COLO668 (cell line): ENCODE data around the gene TRAF3IP1.
"Not testable (repeated sequence)": the region's sequence is repeated elsewhere in the genome, so short reads cannot be mapped to it uniquely, and the experiment has no call there.

Experiments
- DNase-seq: peaks from one replicate; lab custom pipeline; 2025; ENCODE audit not compliant: unreplicated experiment; lab: John Stamatoyannopoulos, UW

The TRAF3IP1 gene

DNA sequence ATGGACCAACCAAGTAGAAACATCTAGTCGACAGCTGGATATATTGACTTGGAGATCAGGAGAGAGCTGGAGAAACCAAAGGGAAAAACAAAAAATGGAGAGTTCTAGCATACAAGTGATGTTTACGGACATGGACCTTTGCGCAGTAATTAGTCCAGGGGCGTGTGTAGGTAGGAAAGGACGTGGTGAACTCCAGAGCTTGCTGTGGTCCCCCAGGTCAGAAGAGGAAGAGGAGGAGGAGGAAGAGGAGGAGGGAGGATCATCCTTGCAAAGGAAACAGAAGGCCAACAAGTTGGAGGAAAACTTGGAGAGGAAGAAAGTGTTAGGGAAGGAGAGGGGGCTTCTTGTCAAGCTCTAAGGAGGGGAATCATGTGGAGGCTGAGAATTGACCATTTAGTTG is 17.5 kb downstream of the TRAF3IP1 start:
- no peak for DNase-seq

DNA sequence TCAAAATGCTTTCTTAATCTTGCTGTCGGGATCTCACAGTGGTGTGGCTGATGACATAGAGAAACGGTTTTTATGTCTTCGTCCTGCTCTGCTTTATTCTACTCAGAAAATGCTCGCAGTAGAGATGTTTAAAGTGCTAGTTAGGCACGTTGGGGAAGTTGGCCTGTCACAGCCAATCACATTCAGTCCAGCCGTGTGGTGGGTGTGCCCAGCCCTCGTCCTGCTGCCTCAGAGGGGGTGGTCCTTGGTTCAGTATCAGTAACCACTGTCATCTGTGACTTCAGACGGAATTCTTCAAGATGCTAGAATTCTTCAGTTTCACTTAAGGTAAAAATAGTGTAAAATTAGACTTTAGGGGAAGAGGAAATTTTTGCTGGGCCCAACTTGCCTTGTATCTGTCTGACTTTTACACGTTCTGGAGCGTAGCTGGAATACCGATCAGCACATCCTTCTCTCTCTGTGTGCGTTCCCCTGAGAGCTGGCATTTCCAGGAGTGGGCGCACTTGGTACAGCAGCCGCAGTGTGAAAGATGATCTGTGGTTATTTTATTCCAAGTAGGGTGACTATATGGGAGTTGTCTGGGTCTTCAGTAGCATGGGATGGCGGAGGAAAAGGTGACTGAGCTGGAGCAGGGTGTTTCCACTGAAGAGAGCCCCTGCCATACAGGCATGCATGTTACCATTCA is 18.5 kb downstream of the TRAF3IP1 start:
- DNase-seq: no peak

GRCh38 chr2:238339395-238339780 is 19.1 kb downstream of the TRAF3IP1 start:
- DNase-seq: no peak

GRCh38 chr2:238339814-238340213 is 19.5 kb downstream of the TRAF3IP1 start:
- DNase-seq: no peak

DNA sequence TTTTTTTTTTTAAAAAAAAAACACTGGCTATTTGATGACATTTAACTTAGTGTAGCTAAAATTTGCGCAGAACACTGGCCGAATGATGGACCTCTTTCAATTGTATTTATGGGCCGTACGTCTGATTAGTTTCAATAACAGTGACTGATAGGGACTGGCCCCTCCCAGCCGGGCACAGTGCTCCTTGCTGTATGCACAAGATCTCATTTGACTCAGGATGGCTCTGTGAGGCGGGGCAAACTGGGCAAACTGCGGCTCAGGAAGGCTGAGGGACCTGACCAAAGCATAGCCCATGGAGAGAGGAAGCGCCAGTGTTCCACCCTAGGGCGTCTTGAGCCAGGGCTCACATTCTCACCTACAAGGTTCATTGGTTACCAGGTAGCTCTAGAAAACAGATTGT is 21.2 kb downstream of the TRAF3IP1 start:
- no peak for DNase-seq

GRCh38 chr2:238344035-238344434 is 23.7 kb downstream of the TRAF3IP1 start:
- DNase-seq: no peak

GRCh38 chr2:238344517-238344916 is 24.2 kb downstream of the TRAF3IP1 start:
- no peak for DNase-seq

DNA sequence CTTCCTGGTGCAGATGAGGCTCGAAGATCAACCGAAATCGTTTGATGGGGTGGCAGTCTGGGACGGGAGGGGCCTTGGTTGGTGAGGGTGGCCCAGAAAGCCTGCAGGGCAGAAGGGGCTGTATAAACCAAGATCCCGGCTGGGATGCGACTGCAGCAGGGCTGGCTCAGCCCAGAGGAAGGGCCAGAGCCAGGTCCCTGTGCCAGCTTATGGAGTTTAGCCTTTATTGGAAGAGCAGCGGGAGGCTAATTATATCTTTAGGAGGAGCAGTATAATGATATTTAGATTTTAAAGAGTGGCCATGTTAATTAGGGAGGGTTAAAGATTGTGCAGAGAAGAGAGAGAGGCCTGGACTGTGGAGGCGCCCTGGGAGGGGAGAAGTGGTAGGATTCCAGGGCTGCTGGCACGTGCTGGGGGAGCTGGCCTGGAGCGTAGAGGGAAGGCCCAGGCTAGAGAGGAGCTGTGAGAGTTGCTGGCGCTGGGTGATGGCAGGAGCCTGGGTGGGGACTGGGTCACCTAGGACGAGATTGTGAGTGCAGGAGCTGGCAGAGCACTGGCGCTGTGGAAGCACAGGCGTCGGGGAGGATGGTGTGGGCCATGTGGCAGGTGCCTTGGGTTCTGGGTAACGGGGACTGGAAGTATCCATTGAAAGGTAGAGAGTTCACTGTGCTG is 25.1 kb downstream of the TRAF3IP1 start:
- no peak for DNase-seq

GRCh38 chr2:238346544-238346943 is 26.2 kb downstream of the TRAF3IP1 start:
- DNase-seq: no peak

DNA sequence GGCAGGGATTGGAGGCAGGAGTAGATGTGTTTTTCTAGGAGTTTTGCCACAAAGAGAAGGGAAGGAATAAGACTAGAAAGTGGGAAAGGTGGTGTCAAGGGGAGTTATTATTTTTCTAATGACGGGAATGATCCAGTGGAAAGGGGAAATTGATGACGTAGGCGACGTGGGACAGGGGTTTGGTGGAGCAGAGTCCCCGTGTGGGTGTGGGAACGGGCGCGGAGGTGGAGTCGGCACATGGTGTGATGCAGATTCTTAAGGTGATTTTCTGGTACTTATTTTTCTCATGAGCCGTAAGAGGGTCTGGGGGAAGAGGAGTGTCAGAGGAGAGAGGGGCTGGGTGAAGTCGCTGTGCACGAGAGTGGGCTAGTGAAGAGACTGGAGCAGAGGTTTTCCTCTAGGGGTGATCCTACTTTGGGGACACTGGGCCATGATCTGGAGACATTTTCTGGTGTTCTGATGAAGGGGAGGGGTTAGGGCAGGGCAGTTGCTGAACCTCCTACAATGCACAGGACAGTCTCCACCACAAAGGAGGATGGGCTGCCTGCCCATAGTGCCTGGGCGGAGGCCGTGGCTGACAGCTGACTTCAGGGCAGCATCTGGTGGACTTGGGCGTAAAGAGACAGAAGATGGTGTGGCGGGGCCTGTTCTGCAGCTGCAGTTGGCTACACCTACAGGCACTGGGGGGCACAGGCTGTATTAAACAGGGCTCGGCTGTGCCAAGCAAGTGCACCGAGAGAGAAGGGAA is 30.0 kb downstream of the TRAF3IP1 start:
- no peak for DNase-seq

DNA sequence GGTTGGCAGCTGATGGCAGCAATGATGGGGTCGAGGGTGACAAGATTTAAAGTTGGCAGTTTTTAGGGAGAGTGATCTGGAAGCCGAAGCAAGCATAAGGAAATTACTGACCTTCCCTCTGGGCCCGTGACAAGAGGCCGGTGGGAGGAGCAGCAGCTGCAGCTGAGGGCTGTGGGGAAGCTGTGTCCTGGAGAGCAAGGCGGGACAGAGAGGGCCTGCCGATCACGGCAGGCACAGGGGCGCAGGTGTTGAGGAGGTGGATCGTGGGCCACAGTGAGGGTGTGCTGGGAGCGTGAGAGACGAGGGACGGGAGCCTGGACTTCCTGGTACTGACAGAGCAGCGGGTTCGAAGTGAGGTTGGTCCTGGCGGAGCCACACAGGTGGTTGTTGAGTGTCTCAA is 31.0 kb downstream of the TRAF3IP1 start:
- no peak for DNase-seq

DNA sequence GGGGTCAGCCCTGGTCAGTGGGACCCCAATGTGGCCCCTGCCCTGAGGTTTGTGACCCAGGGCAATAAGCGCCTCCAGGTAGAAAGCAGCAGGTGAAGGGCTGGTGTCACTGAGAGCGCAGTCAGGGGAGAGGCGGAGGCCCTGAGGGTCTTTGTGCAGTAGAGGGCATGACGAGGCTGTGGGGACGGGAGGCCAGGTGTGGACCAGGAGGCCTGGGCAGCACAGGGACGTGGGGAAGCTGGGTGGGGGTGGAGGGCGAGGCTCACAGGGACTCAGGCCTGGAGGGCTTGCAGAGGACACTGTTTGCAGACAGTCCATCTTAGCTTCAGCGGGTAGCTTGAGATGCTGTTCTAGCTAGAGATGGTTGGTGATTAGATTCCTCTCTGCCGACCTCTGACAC is 32.0 kb downstream of the TRAF3IP1 start:
- DNase-seq: no peak

DNA sequence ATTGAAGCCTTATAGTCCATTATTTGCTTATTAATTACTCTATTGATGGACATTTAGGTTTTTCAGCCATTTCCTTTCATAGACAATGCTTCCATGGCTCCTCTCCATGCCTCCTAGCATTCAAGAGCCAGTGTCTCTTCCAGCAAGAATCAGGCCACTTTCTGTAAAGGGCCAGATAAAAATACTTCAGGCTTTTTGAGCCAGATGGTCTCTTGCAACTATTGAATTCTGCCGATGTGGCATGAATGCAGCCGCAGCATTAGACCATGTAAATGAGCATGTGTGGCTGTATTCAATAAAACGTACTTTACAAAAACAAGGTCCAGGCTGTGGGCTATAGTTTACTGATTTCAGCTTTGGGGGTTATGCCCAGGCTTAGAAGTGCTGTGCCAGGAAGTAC is 38.5 kb downstream of the TRAF3IP1 start:
- no peak for DNase-seq

- DNase-seq: no peak
These were observed 39.1 kb downstream of the TRAF3IP1 start for GRCh38 chr2:238359403-238359802.

DNA sequence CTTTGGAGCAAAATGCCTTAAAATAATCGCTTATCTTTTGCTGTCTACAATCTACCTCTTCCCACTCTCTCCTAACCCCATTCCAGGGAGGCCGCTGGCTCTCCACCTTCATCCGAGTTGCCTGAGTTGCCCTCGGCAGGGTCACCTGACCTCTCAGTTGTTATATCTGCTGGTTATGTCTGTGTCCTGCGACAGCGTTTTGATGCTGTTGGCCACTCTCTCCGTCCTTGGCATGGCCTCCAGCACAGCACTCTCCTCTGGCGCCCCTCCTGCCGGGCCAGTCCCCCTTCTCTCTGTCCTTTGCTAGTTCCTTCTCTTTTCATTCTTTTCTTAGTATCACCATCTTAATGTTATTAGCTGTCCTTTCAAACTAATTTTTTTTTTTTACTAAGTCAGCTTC is 41.6 kb downstream of the TRAF3IP1 start:
- no peak for DNase-seq

GRCh38 chr2:238362626-238363025 is 42.3 kb downstream of the TRAF3IP1 start:
- no peak for DNase-seq

GRCh38 chr2:238369591-238370040 is 49.3 kb downstream of the TRAF3IP1 start:
- DNase-seq: no peak

GRCh38 chr2:238370094-238370822 is 49.9 kb downstream of the TRAF3IP1 start:
- DNase-seq: no peak

- DNase-seq: peak; percentile 61
These were observed 50.6 kb downstream of the TRAF3IP1 start for GRCh38 chr2:238370823-238371372.

GRCh38 chr2:238372277-238372676 is 52.0 kb downstream of the TRAF3IP1 start:
- DNase-seq: not testable (repeated sequence)

DNA sequence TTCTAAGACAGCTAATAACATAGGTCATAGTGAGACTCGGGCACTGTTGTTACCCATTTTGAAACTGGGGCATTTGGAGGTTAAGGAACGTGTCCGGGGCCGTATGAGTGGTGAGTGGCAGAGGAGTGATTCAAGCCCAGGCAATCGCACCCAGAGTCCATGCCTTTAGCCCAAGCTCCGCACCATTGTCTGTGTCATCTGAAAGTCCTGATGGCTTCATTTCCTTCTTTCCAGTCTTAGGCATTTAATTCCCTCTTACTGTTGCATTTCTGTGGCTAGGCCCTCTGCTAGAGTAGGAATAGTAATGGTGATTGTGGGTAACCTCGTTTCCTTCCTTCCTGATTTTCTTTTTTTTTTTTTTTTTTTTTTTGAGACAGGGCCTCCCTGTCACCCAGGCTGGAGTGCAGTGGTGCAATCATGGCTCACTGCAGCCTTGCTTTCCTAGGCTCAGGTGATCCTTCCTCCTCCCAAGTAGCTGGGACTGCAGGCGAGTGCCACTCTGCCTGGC is 56.6 kb downstream of the TRAF3IP1 start:
- DNase-seq: no peak
